Endometrial microvascular endothelial cells (primary cell): Measurements from ENCODE around the gene LRP1-AS. TPM values are rescaled to one million over a fixed set of nuclear protein-coding genes. Genes with fewer than 3 reads are reported as not detected.

ENCODE experiments used
- in situ Hi-C: cut with HindIII; loops from 2 replicates; pipeline ENCODE4 v1.10.0; 2017; ENCODE audit warnings: low sequenced_read_pairs, low pct_unique_long_range_greater_than_20kb; ENCODE audit errors: inconsistent ontology term
- total RNA-seq: library from RNA; depleted of rRNA; stranded (reverse); fragments of >200 nt; gene quantifications from one replicate; pipeline ENCODE4 v1.2.3, GENCODE V29; 2015; ENCODE audit errors: inconsistent ontology term

The LRP1-AS gene
- total RNA-seq, 1 donor from 2014 or later: not detected

DNA sequence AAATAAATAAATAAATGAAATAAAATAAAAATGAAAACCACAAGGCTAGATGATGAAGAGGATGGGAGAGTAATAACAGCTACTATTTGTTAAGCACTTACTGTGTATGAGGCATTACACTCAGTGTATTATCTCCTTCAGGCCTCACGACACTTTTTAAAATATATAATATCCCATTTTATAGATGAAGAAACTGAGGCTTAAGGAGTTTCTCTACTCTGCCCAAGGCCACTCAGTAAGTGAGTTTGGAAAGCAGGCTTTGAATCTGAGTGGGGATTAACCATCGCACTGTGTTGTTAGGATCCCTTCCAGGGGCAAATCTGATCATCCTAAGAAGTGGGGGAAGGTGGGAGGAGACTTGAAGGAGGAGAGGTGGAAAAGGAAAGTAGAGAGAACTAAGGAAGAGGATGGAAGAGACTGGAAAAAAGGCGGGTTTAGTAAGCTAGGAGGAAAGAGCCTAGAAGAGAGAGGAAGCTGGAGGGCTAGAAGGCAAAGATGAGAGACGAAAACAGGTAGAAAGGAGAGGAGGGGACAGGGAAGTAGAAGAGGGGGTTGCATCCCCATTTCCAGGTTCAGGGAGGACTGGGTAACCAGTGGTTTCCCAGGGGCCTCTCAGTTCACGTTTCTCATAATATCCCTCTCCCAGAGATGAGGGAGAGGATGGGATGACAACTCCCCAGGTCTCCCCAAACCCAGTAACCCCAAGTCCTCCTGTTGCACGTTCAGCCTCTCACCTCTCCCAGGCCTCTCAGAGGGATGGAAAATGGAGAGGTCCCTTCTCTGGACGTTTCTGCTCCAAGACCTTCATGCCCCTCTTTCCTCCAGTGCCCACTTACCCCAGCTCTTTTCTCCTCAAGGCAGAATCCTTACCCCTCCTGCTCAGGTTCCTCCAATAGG lies 38.0 kb downstream of the LRP1-AS start:
- in situ Hi-C loops: no loop called here

DNA sequence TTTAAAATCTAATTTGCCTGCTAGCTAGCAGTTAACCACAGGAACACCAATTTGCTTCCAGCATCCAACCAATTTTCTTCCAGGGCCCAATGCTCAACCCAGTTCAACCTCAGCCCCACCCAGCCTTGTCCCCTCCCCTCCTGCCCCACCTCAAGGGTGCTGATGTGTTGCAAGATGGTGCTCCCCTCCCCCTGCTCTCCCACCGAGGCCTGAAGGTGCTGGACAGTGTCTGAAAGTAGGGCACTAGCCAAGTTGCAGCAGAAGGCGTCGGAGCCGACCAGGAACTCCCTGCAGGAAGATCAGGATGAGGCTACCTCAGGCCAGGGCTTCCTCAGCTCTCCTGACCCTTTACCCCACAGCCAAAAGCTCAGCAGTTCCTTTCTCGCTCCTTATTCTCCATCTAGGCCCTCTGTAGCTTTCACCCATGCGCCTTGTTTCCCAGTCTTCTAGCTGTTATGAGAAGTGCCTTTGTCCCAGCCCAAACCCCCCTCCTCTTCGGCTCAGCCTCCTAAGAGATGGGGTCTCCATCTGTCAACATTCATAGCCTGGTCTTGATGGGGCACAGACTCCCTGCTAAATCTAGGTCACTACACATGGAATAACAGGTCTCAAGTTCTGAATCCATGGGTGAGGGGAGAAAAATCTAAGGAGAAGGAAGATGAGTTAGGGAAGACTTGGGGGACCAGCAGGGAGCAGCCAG lies 39.8 kb downstream of the LRP1-AS start:
- in situ Hi-C loops: no loop called here

DNA sequence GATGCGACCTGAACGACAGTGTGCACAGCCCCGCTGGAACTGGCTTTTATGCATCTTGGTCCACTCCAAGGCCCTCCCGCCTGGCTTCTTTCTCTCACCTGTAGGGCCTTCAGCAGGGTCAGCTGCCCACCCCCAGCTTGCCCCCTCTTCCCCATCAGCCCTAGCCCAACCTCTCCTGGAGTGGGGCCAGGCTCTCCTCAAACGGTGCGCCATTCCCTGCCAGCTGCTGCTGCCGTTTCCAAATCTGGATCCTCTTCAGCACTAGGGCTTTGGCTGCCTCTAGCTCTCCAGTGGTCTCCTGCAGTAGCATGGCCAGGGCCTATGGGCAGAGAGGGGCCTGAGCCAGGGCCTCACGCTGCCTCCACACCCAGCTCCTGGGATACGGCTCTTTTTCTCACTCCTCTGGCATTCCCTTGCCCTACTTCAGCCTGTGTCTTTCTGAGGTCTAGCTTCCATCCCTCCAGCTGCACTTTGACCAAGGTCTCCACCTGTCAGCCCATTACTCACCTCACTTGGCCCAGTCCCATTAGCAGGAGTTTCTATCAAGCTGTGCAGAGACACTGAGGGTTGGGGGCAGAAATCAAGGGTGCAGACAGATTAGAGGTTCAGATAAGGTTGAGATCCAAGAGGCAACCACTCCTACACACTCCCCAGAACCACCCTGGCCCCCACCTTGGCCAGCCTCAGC lies 41.3 kb downstream of the LRP1-AS start:
- in situ Hi-C loops: no loop called here

DNA sequence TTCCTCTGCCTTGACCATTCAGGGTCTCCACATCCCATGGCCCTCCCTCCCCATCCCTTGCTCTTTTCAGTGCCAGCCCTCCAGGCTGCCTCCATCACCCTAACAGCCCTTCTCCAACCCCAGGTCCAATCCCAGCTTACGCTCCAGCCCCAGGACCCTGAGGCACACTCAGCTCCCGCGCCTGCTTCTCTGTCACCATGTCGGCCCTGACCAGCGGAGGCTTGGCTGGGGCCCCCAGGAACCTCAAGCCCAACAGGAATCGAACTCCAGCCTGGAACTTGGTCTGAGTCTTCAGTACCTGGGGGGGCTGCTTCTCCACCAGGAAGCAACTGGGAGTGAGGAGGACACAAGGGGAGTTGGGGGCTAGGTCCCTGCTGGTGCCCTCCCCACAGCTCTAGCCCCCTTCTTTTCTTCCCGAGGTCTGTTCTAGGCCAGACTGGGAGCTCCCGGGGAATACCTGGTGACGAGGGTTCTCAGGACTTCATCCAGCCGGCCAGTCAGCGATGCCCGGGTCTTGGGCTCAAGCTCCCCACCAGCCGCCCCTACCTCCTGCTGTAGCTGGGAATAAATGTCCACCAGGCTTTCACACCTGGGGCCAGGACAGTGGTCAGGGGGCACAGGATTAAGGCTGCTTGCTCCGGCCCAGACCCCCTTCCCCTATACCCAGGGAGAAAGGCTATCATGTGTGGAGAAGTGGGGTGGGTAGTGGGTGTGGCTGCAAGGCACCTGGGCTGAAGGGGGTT lies 42.2 kb downstream of the LRP1-AS start:
- in situ Hi-C loops: no loop called here

DNA sequence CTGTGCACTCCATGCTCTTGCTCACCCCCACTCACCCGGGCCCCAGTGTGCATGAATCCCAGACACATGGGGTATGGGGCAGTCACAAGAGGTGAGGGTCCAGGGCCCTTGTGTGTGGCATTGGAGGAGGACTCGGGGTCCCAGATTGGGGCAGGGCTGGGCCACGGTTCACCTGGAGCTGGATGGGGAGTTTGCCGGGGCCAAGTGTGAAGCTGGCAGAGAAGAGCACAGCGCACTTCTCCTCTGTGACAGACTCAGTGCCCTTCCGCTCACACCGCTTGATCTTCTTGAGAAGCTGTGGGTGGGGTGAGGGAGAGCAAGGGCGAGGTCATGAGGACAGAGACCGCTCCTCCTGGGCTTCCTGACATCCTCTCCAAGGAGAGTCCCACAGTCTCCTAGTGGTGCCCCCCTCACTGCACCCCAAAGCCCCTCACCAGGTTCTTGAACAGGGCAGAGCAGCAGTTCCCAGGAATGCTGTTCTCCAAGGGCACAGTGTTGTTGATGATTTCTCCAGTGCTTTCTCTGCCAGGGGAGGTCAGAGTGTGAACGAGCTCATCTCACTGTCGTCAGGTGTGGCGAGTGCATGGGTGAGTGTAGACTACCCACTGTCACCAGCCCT lies 43.0 kb downstream of the LRP1-AS start:
- in situ Hi-C loops: no loop called here

DNA sequence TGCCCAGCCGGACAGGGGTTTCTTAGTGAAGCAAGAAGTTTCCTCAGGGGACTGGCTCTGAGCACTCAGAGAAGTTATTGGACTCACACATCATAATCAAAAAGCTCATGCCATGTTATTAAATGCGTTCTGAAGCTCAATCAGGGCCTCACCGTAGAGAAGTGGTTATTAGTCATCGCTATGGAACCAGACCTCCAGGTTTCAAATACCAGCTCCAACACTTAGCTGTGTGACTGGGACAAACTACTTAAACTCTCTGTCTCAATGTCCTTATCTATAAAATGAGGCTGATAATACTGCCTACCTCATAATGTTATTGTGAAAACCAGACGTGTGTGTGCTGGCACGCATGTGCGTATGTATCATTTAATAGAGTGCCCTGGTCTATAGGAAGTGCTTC lies 43.6 kb downstream of the LRP1-AS start:
- in situ Hi-C loops: no loop called here

DNA sequence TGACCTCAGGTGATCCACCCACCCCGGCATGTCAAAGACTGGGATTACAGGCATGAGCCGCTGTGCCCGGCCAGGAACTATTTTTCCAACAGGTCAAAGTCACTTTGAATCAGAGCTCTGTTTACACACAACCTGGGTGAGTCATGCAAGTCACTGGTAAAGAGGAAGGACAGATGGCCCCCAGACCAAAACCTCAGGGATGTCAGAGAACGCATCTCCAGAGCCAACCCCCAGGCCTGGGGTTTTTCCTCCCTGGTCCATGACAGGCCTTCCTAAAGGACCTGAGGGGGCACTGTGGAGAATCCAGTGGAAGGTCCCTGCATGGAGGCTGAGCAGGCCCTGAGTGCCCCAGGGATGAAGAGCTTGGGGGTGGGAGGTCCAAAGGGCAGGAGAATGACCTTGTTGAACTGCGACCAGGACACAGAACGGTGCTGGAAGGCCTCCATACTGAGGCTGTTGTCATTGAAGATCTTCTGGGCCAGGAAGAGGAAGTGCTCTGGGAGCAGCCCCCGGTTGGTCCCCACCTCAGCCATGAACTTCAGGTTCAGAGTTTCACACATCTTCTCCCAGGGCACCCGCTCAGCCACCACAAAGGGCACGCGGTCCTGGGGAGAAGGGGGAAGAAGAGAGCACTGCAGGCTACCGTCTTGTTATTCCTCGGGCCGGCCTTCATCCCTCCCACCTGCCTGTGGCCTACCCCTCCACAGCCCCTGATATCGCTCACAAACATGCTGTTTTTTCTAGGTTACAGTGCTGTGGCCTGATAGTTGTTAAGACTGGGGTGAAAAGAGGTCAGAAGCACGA lies 45.3 kb downstream of the LRP1-AS start:
- in situ Hi-C loops: no loop called here

DNA sequence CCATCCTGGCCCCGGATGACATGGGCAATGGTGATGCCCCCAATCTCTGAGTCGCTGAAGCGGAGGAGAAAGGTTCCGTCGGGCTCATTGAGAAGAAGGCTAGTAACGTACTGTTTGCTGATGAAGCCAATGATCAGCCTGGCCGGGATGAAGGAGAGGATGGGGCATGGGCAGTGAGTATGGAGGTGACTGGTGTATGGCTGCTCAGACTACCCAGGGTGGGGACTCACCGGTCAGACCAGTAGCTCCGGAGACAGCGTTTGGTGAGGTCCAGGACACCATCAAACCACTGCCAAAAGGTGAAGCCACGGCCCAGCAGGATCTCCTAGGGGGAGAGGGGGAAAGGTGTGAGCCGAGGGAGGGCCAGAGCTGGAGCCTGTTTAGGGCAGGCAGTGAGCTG lies 47.7 kb downstream of the LRP1-AS start:
- in situ Hi-C loops: no loop called here

DNA sequence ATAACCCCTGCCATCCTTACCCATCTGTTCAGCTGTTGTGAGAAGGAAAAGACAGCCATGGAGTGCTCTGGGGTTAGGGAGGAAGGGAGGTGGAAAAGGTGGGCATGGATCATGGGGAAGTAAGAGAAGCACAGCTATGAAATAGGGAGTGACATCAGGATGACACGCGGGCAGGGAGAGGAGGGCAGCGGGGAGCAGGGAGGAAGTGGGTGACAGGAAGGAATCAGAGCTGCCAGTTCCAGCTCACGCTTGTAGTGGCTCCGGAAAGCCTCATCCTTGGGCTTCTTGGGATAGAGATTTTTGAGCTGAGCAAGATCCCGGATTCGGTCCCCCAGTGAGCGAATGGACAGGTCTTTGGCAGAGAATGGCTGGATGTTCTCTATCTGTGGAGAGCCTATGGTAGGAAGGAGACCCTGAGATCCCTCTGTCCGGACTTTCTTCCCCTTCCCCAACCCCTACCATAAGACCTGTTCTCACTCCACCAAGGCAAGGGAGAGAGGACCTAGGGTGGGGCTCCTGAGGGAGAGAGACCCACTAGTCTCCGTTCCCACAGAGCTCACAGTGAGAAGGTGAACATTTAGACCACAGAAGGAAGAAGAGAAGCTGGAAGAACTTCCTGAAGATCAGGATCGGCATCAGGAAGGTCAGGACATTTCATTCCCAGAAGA lies 48.2 kb downstream of the LRP1-AS start:
- in situ Hi-C loops: no loop called here

DNA sequence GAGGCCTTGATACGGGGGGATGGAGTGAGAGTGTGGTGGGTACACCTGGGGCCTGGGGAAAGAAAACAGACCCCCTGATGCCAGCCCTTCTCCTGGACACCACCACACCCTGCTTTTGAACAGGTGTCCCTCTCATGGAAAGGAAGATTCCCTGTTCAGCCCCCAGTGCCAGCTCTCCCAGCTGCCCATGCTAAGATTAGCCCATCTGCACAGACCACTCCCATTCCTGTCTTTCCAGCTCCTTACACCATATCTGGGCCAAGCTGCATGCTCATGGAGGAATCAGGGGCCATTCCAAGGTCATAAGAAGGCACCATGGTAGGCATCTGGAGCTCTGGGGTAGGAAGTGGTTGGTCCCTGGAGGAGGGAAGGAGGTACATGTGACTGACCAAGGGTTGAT lies 48.9 kb downstream of the LRP1-AS start:
- in situ Hi-C loops: no loop called here

DNA sequence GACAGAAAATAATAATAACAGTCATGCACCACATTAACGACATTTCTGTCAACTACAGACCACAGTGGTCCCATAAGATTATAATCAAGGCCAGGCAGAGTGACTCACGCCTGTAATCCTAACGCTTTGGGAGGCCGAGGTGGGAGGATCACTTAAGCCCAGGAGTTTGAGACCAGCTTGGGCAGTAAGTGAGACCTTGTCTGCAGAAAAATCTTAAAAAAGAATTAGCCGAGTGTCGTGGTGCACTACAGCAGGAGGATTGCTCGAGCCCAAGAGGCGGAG lies 49.9 kb downstream of the LRP1-AS start:
- in situ Hi-C loops: no loop called here

DNA sequence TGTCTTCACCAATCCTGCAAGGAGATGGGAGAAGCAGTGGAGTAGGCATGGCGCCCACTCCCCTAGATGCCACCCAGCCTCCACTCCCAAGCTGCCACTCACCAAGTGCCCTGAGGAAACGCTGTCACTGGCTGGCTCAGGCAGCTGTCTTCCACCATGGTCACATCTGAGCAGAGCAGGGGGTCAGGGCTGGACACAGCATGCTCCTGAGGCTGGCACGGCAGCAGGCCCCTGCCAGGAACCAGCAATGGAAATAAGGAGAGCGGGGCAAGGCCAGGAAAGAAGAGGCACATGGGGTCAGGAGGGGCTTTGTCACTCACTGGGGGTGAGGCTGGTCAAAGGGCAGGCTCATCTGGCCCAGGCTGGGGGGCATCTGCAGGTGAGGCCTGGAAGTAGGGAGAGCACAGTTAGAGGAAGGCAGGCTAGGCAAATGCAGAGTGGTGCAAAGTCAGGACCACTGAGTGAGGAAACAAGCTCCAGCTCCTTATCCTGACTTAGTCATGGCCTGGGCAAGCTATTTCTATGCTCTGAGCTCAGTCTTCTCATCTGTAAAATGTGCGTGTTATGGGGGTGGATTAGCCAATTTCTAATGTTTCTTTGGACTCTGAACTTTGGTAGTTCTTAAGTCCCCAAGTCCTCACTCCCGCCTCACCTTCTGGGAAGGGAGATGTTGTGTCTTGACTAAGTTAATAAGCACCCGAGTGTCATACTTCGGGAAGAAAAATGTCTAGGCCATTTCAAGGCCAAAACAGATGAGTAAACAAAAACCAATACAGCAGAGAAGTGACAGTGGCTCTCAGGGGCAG lies 50.5 kb downstream of the LRP1-AS start:
- in situ Hi-C loops: no loop called here

DNA sequence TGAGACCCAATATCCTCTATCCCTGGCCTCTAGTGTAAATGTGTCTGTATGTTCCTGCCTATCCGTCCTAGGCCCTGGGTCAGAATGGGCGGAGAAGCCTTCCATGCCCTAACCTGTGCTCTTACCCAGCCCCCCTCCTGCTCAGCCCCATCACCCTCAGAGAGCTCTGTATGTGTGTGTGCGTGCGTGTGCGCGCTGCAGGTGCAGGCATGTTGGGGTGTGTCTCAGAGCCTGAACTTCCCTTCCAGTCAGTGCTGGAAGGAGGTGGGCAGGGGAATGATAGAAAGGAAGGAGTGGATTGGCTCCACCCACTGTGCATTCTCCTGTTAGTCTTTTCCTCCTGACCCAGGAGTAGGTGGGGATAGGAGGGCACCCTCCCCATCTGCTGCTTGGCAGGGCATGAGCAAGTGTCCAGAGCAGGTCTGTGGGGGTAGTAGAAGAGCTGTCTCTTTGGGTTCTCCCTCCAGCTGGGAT lies 51.3 kb downstream of the LRP1-AS start:
- in situ Hi-C loops: no loop called here

DNA sequence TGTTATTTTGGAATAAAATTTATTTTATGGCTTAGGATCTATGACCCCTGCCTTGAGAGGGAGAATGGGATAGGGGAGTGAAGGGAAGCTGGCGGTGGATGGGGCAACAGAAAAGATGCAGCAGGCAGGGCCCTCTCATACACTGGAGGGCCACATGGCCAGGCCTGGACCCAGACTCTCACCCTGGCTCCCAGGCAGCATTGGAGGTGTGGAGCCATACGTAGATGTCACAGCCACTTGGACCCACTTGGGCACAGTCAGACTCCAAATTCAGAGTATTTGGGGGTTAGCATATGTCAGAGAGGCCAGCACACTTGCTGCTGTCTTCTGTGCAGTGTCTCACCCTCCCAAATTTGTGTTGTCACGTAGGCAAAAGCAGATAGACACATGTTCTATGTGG lies 52.0 kb downstream of the LRP1-AS start:
- in situ Hi-C loops: no loop called here
